GM23338 (cell line): ENCODE measurements around the gene SUSD4. TPM values are rescaled to one million over a fixed set of nuclear protein-coding genes. Genes with fewer than 3 reads are reported as not detected.

Experiments
- ATAC-seq: fragments of 200-7000 bp; cut with Tn5 transposase; 3 replicates; pipeline ENCODE4 v1.9.1; 2020
- DNase-seq: peaks from one replicate; pipeline ENCODE4 v3.0.0-alpha.2; 2015; ENCODE audit warnings: low spot score
- H2AFZ ChIP-seq: fragments of 200-600 bp; sonication (generic); 2 replicates; pipeline ENCODE4 v1.8.0; 2016; ENCODE audit warnings: antibody characterized with exemption, mild to moderate bottlenecking, moderate library complexity
- H3F3A ChIP-seq: fragments of 200-600 bp; sonication (generic); replicated peaks from 2 replicates; pipeline ENCODE4 v1.8.0; 2017; ENCODE audit warnings: antibody characterized with exemption, mixed run types, low read depth
- H3K27ac ChIP-seq: fragments of 200-600 bp; sonication (generic); 2 replicates; pipeline ENCODE4 v1.6.1; 2016; ENCODE audit warnings: low read depth
- H3K27me3 ChIP-seq: fragments of 200-600 bp; sonication (generic); 2 replicates; pipeline ENCODE4 v1.8.0; 2016; ENCODE audit warnings: mild to moderate bottlenecking, mixed run types, moderate library complexity; ENCODE audit not compliant: insufficient read depth
- H3K36me3 ChIP-seq: fragments of 200-600 bp; sonication (generic); 2 replicates; pipeline ENCODE4 v1.8.0; 2016; ENCODE audit warnings: mild to moderate bottlenecking; ENCODE audit not compliant: insufficient read depth
- H3K4me1 ChIP-seq: fragments of 200-600 bp; sonication (generic); 2 replicates; pipeline ENCODE4 v1.8.0; 2016; ENCODE audit warnings: mild to moderate bottlenecking, moderate library complexity; ENCODE audit not compliant: insufficient read depth
- H3K4me2 ChIP-seq: fragments of 200-600 bp; sonication (generic); 2 replicates; pipeline ENCODE4 v1.7.1; 2017; ENCODE audit warnings: mixed run types
- H3K4me3 ChIP-seq: fragments of 200-600 bp; sonication (generic); 2 replicates; pipeline ENCODE4 v1.6.1; 2016; ENCODE audit warnings: mixed run types
- H3K79me2 ChIP-seq: fragments of 200-600 bp; sonication (generic); replicated peaks from 2 replicates; pipeline ENCODE4 v1.8.0; 2017; ENCODE audit warnings: mild to moderate bottlenecking; ENCODE audit not compliant: insufficient read depth
- H3K9me2 ChIP-seq: fragments of 200-600 bp; sonication (generic); 2 replicates; pipeline ENCODE4 v1.8.0; 2017; ENCODE audit not compliant: insufficient read depth
- H4K20me1 ChIP-seq: fragments of 200-600 bp; sonication (generic); replicated peaks from 2 replicates; pipeline ENCODE4 v1.8.0; 2017; ENCODE audit warnings: mild to moderate bottlenecking; ENCODE audit not compliant: insufficient read depth
- H3K27ac Mint-ChIP-seq: 2 replicates; pipeline ENCODE4 v1.8.0; 2020; ENCODE audit warnings: inconsistent platforms, mild to moderate bottlenecking, moderate library complexity, mixed read lengths
- H3K27me3 Mint-ChIP-seq: 3 replicates; pipeline ENCODE4 v1.8.0; 2022; ENCODE audit warnings: low read depth, mild to moderate bottlenecking, moderate library complexity, mixed read lengths, inconsistent platforms; ENCODE audit not compliant: insufficient read depth, poor library complexity
- H3K36me3 Mint-ChIP-seq: 3 replicates; pipeline ENCODE4 v1.8.0; 2021; ENCODE audit warnings: low read depth, mild to moderate bottlenecking, inconsistent platforms, moderate library complexity, mixed read lengths
- H3K4me1 Mint-ChIP-seq: 3 replicates; pipeline ENCODE4 v1.8.0; 2020; ENCODE audit warnings: mild to moderate bottlenecking, inconsistent platforms, mixed read lengths
- H3K4me3 Mint-ChIP-seq: 3 replicates; pipeline ENCODE4 v1.8.0; 2021; ENCODE audit warnings: moderate library complexity, mild to moderate bottlenecking, inconsistent platforms, mixed read lengths
- H3K9me3 Mint-ChIP-seq: 3 replicates; pipeline ENCODE4 v1.8.0; 2020; ENCODE audit warnings: moderate library complexity, mild to moderate bottlenecking, inconsistent platforms, mixed read lengths
- CREB1 ChIP-seq: fragments of 250-450 bp; sonication (Bioruptor Pico); IDR thresholded peaks from 2 replicates; pipeline ENCODE4 v1.5.0; 2020; ENCODE audit warnings: low read depth, mild to moderate bottlenecking, moderate library complexity
- EZH2 ChIP-seq: fragments of 200-600 bp; sonication (generic); IDR thresholded peaks from one replicate; pipeline ENCODE4 v1.8.0; 2017; ENCODE audit warnings: antibody characterized with exemption, mild to moderate bottlenecking, low read depth; ENCODE audit not compliant: unreplicated experiment
- EZH2phosphoT487 ChIP-seq: fragments of 200-600 bp; sonication (generic); IDR thresholded peaks from one replicate; pipeline ENCODE4 v1.8.1; 2018; ENCODE audit warnings: antibody characterized with exemption; ENCODE audit not compliant: unreplicated experiment
- JUNB ChIP-seq: IDR thresholded peaks from one replicate; pipeline ENCODE4 v1.6.1; 2016; ENCODE audit warnings: antibody characterized with exemption; ENCODE audit not compliant: unreplicated experiment
- NANOG ChIP-seq: IDR thresholded peaks from 2 replicates; pipeline ENCODE4 v1.6.1; 2016; ENCODE audit warnings: antibody characterized with exemption, borderline replicate concordance
- POLR2AphosphoS5 ChIP-seq: IDR thresholded peaks from 2 replicates; pipeline ENCODE4 v1.6.1; 2016; ENCODE audit warnings: antibody characterized with exemption, low read depth
- STAT1 ChIP-seq: IDR thresholded peaks from one replicate; pipeline ENCODE4 v1.6.1; 2016; ENCODE audit warnings: antibody characterized with exemption; ENCODE audit not compliant: unreplicated experiment
- ZNF114 ChIP-seq: fragments of 250-450 bp; sonication (Bioruptor Pico); IDR thresholded peaks from 2 replicates; pipeline ENCODE4 v1.5.0; 2020; ENCODE audit warnings: mild to moderate bottlenecking, moderate library complexity
- ZNF331 ChIP-seq: fragments of 250-450 bp; sonication (Bioruptor Pico); IDR thresholded peaks from 2 replicates; pipeline ENCODE4 v1.5.0; 2020; ENCODE audit warnings: low read depth, mild to moderate bottlenecking, moderate library complexity
- polyA plus RNA-seq: library from polyadenylated mRNA; unstranded; fragments of >200 nt; fragmentation: Nextera tagmentation; extraction: Ambion mirVana; gene quantifications from 2 replicates; pipeline ENCODE4 v1.2.1, GENCODE V29; 2016
- total RNA-seq: library from RNA; depleted of rRNA; stranded (reverse); fragments of >200 nt; shearing (Covaris generic); gene quantifications from 2 replicates; pipeline ENCODE4 v1.2.3, GENCODE V29; 2014
- TF ChIP-seq, protein P1 (sequence below): IDR thresholded peaks from 2 replicates; pipeline ENCODE4 v1.6.1; 2016; ENCODE audit warnings: antibody characterized with exemption
- TF ChIP-seq, protein P2 (sequence below), 2 experiments: fragments of 200-600 bp in 1 of 2; sonication (generic) in 1 of 2; conservative IDR thresholded peaks; 2 replicates each; pipeline versions ENCODE4 v1.5.1 to v1.6.1; 2016 to 2017; ENCODE audit warnings: antibody characterized with exemption in 2 of 2, low read depth in 2 of 2, mild to moderate bottlenecking in 2 of 2, moderate library complexity in 1 of 2
- TF ChIP-seq, protein P3 (sequence below): IDR thresholded peaks from one replicate; pipeline ENCODE4 v1.6.1; 2018; ENCODE audit warnings: antibody characterized with exemption; ENCODE audit not compliant: unreplicated experiment
- TF ChIP-seq, protein P4 (sequence below): fragments of 250-450 bp; sonication (Bioruptor Pico); IDR thresholded peaks from 2 replicates; pipeline ENCODE4 v1.5.0; 2020; ENCODE audit warnings: mild to moderate bottlenecking, moderate library complexity

The SUSD4 gene
- total and polyA plus RNA-seq, 2 experiments from 2014 or later: 2.3 to 3.6 TPM

DNA sequence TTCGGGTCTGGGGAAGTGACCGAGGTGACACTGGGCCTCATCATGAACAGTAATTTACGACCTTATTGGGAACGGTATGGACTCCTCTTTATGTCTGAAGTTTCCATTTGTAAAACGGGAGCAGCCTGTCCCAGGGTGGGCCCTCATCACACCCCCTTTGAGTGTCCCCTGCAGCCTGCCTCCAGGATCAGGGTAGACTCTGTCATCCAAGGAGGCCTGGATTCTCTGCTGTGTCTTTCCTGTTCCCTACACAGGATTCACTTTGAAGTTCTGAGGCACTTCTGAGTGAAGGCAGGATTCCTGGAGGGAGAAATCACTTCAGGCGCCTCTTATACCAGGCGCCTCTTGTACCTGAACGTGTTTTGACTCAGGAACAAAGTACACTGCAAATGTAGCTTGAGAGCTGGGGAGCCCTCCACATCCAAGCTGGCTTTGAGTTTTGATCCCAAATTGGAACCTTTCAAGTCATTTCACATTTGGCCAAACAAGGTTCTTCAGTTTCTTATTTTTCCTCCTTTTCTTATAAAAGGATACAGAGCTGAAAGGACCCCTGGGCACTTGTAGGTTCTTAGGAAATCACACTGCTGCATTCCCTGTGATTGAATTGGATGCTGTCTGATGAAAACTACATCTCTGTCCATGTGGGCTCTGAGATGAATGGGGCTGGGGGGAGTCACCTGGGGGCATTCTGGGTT is 106.0 kb downstream of the SUSD4 start:
- H3K36me3 Mint-ChIP-seq: no peaks in the 10 kb centered on the region
- H3K9me3 Mint-ChIP-seq: no peaks in the 10 kb centered on the region
- Histone ChIP-seq H3K27me3 (no peaks in the 10 kb centered on the region), H3K4me3 (no peak overlapping the region), H3K4me2 (no peak overlapping the region), H3K27ac (no peak overlapping the region), H2AFZ (no peak overlapping the region), H4K20me1 (no peaks in the 10 kb centered on the region), H3K4me1 (no peaks in the 10 kb centered on the region), H3F3A (no peaks in the 10 kb centered on the region), H3K36me3 (no peaks in the 10 kb centered on the region), H3K9me2 (no peaks in the 10 kb centered on the region), H3K79me2 (no peaks in the 10 kb centered on the region)
- ATAC-seq: no peak
- peaks cover 1% of the 10 kb centered on the region for H3K27me3 Mint-ChIP-seq
- peaks cover 9% of the 10 kb centered on the region; the same call in 2 of the 3 replicates for H3K4me1 Mint-ChIP-seq
- DNase-seq: no peak
- no peak overlapping the region for H3K27ac Mint-ChIP-seq
- no peak overlapping the region for H3K4me3 Mint-ChIP-seq
- no peak for TF ChIP-seq POLR2AphosphoS5
- TF ChIP-seq, protein P1, sequence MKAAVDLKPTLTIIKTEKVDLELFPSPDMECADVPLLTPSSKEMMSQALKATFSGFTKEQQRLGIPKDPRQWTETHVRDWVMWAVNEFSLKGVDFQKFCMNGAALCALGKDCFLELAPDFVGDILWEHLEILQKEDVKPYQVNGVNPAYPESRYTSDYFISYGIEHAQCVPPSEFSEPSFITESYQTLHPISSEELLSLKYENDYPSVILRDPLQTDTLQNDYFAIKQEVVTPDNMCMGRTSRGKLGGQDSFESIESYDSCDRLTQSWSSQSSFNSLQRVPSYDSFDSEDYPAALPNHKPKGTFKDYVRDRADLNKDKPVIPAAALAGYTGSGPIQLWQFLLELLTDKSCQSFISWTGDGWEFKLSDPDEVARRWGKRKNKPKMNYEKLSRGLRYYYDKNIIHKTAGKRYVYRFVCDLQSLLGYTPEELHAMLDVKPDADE: no peak
- TF ChIP-seq, protein P2, sequence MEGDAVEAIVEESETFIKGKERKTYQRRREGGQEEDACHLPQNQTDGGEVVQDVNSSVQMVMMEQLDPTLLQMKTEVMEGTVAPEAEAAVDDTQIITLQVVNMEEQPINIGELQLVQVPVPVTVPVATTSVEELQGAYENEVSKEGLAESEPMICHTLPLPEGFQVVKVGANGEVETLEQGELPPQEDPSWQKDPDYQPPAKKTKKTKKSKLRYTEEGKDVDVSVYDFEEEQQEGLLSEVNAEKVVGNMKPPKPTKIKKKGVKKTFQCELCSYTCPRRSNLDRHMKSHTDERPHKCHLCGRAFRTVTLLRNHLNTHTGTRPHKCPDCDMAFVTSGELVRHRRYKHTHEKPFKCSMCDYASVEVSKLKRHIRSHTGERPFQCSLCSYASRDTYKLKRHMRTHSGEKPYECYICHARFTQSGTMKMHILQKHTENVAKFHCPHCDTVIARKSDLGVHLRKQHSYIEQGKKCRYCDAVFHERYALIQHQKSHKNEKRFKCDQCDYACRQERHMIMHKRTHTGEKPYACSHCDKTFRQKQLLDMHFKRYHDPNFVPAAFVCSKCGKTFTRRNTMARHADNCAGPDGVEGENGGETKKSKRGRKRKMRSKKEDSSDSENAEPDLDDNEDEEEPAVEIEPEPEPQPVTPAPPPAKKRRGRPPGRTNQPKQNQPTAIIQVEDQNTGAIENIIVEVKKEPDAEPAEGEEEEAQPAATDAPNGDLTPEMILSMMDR (conservative IDR thresholded peaks at IDR 0.05; ENCODE audit: low read depth in 2 of 2): no peak
- TF ChIP-seq ZNF331 (CRISPR knock-in tag): no peak
- TF ChIP-seq, protein P3, sequence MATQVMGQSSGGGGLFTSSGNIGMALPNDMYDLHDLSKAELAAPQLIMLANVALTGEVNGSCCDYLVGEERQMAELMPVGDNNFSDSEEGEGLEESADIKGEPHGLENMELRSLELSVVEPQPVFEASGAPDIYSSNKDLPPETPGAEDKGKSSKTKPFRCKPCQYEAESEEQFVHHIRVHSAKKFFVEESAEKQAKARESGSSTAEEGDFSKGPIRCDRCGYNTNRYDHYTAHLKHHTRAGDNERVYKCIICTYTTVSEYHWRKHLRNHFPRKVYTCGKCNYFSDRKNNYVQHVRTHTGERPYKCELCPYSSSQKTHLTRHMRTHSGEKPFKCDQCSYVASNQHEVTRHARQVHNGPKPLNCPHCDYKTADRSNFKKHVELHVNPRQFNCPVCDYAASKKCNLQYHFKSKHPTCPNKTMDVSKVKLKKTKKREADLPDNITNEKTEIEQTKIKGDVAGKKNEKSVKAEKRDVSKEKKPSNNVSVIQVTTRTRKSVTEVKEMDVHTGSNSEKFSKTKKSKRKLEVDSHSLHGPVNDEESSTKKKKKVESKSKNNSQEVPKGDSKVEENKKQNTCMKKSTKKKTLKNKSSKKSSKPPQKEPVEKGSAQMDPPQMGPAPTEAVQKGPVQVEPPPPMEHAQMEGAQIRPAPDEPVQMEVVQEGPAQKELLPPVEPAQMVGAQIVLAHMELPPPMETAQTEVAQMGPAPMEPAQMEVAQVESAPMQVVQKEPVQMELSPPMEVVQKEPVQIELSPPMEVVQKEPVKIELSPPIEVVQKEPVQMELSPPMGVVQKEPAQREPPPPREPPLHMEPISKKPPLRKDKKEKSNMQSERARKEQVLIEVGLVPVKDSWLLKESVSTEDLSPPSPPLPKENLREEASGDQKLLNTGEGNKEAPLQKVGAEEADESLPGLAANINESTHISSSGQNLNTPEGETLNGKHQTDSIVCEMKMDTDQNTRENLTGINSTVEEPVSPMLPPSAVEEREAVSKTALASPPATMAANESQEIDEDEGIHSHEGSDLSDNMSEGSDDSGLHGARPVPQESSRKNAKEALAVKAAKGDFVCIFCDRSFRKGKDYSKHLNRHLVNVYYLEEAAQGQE: no peak
- no peak for TF ChIP-seq CREB1
- no peak for TF ChIP-seq NANOG
- TF ChIP-seq, protein P4, sequence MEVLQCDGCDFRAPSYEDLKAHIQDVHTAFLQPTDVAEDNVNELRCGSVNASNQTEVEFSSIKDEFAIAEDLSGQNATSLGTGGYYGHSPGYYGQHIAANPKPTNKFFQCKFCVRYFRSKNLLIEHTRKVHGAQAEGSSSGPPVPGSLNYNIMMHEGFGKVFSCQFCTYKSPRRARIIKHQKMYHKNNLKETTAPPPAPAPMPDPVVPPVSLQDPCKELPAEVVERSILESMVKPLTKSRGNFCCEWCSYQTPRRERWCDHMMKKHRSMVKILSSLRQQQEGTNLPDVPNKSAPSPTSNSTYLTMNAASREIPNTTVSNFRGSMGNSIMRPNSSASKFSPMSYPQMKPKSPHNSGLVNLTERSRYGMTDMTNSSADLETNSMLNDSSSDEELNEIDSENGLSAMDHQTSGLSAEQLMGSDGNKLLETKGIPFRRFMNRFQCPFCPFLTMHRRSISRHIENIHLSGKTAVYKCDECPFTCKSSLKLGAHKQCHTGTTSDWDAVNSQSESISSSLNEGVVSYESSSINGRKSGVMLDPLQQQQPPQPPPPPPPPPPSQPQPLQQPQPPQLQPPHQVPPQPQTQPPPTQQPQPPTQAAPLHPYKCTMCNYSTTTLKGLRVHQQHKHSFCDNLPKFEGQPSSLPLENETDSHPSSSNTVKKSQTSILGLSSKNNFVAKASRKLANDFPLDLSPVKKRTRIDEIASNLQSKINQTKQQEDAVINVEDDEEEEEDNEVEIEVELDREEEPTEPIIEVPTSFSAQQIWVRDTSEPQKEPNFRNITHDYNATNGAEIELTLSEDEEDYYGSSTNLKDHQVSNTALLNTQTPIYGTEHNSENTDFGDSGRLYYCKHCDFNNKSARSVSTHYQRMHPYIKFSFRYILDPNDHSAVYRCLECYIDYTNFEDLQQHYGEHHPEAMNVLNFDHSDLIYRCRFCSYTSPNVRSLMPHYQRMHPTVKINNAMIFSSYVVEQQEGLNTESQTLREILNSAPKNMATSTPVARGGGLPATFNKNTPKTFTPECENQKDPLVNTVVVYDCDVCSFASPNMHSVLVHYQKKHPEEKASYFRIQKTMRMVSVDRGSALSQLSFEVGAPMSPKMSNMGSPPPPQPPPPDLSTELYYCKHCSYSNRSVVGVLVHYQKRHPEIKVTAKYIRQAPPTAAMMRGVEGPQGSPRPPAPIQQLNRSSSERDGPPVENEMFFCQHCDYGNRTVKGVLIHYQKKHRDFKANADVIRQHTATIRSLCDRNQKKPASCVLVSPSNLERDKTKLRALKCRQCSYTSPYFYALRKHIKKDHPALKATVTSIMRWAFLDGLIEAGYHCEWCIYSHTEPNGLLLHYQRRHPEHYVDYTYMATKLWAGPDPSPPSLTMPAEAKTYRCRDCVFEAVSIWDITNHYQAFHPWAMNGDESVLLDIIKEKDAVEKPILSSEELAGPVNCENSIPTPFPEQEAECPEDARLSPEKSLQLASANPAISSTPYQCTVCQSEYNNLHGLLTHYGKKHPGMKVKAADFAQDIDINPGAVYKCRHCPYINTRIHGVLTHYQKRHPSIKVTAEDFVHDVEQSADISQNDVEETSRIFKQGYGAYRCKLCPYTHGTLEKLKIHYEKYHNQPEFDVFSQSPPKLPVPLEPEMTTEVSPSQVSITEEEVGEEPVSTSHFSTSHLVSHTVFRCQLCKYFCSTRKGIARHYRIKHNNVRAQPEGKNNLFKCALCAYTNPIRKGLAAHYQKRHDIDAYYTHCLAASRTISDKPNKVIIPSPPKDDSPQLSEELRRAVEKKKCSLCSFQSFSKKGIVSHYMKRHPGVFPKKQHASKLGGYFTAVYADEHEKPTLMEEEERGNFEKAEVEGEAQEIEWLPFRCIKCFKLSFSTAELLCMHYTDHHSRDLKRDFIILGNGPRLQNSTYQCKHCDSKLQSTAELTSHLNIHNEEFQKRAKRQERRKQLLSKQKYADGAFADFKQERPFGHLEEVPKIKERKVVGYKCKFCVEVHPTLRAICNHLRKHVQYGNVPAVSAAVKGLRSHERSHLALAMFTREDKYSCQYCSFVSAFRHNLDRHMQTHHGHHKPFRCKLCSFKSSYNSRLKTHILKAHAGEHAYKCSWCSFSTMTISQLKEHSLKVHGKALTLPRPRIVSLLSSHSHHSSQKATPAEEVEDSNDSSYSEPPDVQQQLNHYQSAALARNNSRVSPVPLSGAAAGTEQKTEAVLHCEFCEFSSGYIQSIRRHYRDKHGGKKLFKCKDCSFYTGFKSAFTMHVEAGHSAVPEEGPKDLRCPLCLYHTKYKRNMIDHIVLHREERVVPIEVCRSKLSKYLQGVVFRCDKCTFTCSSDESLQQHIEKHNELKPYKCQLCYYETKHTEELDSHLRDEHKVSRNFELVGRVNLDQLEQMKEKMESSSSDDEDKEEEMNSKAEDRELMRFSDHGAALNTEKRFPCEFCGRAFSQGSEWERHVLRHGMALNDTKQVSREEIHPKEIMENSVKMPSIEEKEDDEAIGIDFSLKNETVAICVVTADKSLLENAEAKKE: no peak
- no peak for TF ChIP-seq EZH2
- TF ChIP-seq STAT1: no peak
- TF ChIP-seq JUNB: no peak
- no peak for TF ChIP-seq ZNF114 (CRISPR knock-in tag)
- TF ChIP-seq EZH2phosphoT487: no peak
